H1 (cell line): ENCODE results near the gene RABGAP1. TPM values are rescaled to one million over a fixed set of nuclear protein-coding genes. Genes with fewer than 3 reads are reported as not detected.

ENCODE experiments used
- BCL11A ChIP-seq, 2 experiments: IDR thresholded peaks; one replicate each; pipeline ENCODE4 v1.6.1; 2011; ENCODE audit warnings: low read depth in 2 of 2, low read length in 2 of 2, mild to moderate bottlenecking in 2 of 2
- E2F6 ChIP-seq: IDR thresholded peaks from 2 replicates; pipeline ENCODE4 v1.6.1; 2012; ENCODE audit warnings: inconsistent platforms
- HDAC2 ChIP-seq, 2 experiments: fragments of 300-600 bp in 1 of 2; sonication (generic) in 1 of 2; IDR thresholded peaks; 2 replicates each; pipeline ENCODE4 v1.6.1; 2011 to 2012; ENCODE audit warnings: low read depth in 2 of 2, low read length in 2 of 2, mild to moderate bottlenecking in 2 of 2, moderate library complexity in 2 of 2, borderline replicate concordance in 1 of 2, inconsistent platforms in 1 of 2
- polyA plus RNA-seq, 7 experiments: library from polyadenylated mRNA; depleted of rRNA in 3 of 7; stranded (reverse) in 5 of 7; unstranded in 2 of 7; fragments of >200 nt in 5 of 7; fragments of 200-250 nt in 2 of 7; gene quantifications; 1 replicate in 5 of 7; 2 replicates in 1 of 7; 4 replicates in 1 of 7; pipeline versions ENCODE4 v1.2.1 to v1.2.3, GENCODE V29; 2011 to 2013; ENCODE audit warnings: missing spikeins in 2 of 7, mixed read lengths in 2 of 7
- total RNA-seq: library from RNA; stranded (reverse); fragmentation: NEBNext Ultra II Directional; extraction: Animal tissue kit (Norgen Biotek cat#: 25700); gene quantifications from 2 replicates; pipeline ENCODE4 v1.2.1, GENCODE V29; 2021

RABGAP1 gene
- total and polyA plus RNA-seq, 2 of the 8 experiments (the other 6 are each of a cell fraction or from before 2014, with no cell fraction given) = 15.7 to 38.3 TPM

GRCh38 chr9:122912964-122913673, 27.7 kb upstream of the RABGAP1 start, which contains the start of gene ZBTB6 (continued):
- peak in 1 of 2 experiments; percentile 63; a peak in 1 of 4 replicates for TF ChIP-seq HDAC2 (IDR thresholded peaks at IDR 0.05; ENCODE audit: borderline replicate concordance in 1 of 2, low read depth in 2 of 2, low read length in 2 of 2)
- no peak for TF ChIP-seq BCL11A (IDR thresholded peaks at IDR 0.05; ENCODE audit: low read depth in 2 of 2, low read length in 2 of 2)
- TF ChIP-seq E2F6 = peak; percentile 65; the same call in 1 of the 2 replicates
